HEK293 (cell line): Measurements from ENCODE around the gene ZNF514.

Experiments used
- CTCF ChIA-PET: fragments of 350-600 bp; formaldehyde crosslinking; extraction: SDS; loops from one replicate; lab custom pipeline; 2021; ENCODE audit warnings: antibody characterized with exemption; lab: Yijun Ruan, JAX
- POLR2A ChIA-PET: fragments of 300-600 bp; formaldehyde crosslinking; extraction: SDS; loops from one replicate; lab custom pipeline; 2020; ENCODE audit warnings: antibody characterized with exemption, inconsistent platforms; lab: Yijun Ruan, JAX
- H3K27ac ChIP-seq: fragments of 200-500 bp; sonication (Bioruptor generic); 2 replicates; pipeline ENCODE4 v1.5.1; 2014; ENCODE audit warnings: low read depth, low read length, control low read depth, inconsistent platforms; ENCODE audit errors: extremely low read depth
- H3K36me3 ChIP-seq, 2 experiments: fragments of 200-500 bp in 1 of 2; sonication (Bioruptor generic) in 1 of 2; 1 replicate in 1 of 2; 2 replicates in 1 of 2; pipeline ENCODE4 v1.5.1; 2014 to 2017; ENCODE audit warnings: inconsistent platforms in 2 of 2, low read length in 2 of 2; ENCODE audit not compliant: control insufficient read depth in 2 of 2, insufficient read depth in 1 of 2
- H3K4me1 ChIP-seq: fragments of 200-500 bp; sonication (Bioruptor generic); 2 replicates; pipeline ENCODE4 v1.5.1; 2014; ENCODE audit warnings: mild to moderate bottlenecking, low read length, inconsistent platforms; ENCODE audit not compliant: control insufficient read depth, insufficient read depth
- H3K4me3 ChIP-seq: 2 replicates; pipeline ENCODE4 v1.5.1; 2011; ENCODE audit warnings: low read depth, mild to moderate bottlenecking, control low read depth, low read length, moderate library complexity
- H3K9me3 ChIP-seq: fragments of 200-500 bp; sonication (Bioruptor generic); 2 replicates; pipeline ENCODE4 v1.5.1; 2014; ENCODE audit warnings: low read depth, low read length, inconsistent platforms; ENCODE audit not compliant: control insufficient read depth, insufficient read depth
- GLI4 ChIP-seq: fragments of 450-650 bp; formaldehyde crosslinking; IDR thresholded peaks from 2 replicates; pipeline ENCODE4 v1.5.1; 2016; ENCODE audit warnings: missing biosample characterization, missing genetic modification characterization
- ZBTB1 ChIP-seq: fragments of 450-650 bp; formaldehyde crosslinking; IDR thresholded peaks from 2 replicates; pipeline ENCODE4 v1.5.1; 2016; ENCODE audit warnings: missing biosample characterization, missing genetic modification characterization
- ZBTB20 ChIP-seq: fragments of 450-650 bp; formaldehyde crosslinking; IDR thresholded peaks from 2 replicates; pipeline ENCODE4 v1.5.1; 2016; ENCODE audit warnings: missing biosample characterization, missing genetic modification characterization
- ZNF514 ChIP-seq: fragments of 450-650 bp; formaldehyde crosslinking; IDR thresholded peaks from 2 replicates; pipeline ENCODE4 v1.5.1; 2016; ENCODE audit warnings: missing biosample characterization, missing genetic modification characterization
- ZNF561 ChIP-seq: fragments of 450-650 bp; IDR thresholded peaks from 2 replicates; pipeline ENCODE4 v1.5.1; 2018; ENCODE audit warnings: missing biosample characterization, missing genetic modification characterization, borderline replicate concordance
- ZNF610 ChIP-seq: fragments of 450-650 bp; formaldehyde crosslinking; IDR thresholded peaks from 2 replicates; pipeline ENCODE4 v1.5.1; 2016; ENCODE audit warnings: missing biosample characterization, missing genetic modification characterization, borderline replicate concordance
- ZNF621 ChIP-seq: fragments of 450-650 bp; formaldehyde crosslinking; IDR thresholded peaks from 2 replicates; pipeline ENCODE4 v1.5.1; 2017; ENCODE audit warnings: missing biosample characterization, missing genetic modification characterization
- ZNF654 ChIP-seq: fragments of 450-650 bp; formaldehyde crosslinking; IDR thresholded peaks from 2 replicates; pipeline ENCODE4 v1.5.1; 2016; ENCODE audit warnings: low read depth, missing biosample characterization, missing genetic modification characterization
- ZNF692 ChIP-seq: fragments of 450-650 bp; formaldehyde crosslinking; IDR thresholded peaks from 2 replicates; pipeline ENCODE4 v1.5.1; 2016; ENCODE audit warnings: missing biosample characterization, missing genetic modification characterization
- ZNF701 ChIP-seq: fragments of 450-650 bp; formaldehyde crosslinking; IDR thresholded peaks from 2 replicates; pipeline ENCODE4 v1.5.1; 2016; ENCODE audit warnings: missing biosample characterization, missing genetic modification characterization
- ZNF837 ChIP-seq: fragments of 450-650 bp; formaldehyde crosslinking; IDR thresholded peaks from 2 replicates; pipeline ENCODE4 v1.5.1; 2016; ENCODE audit warnings: missing biosample characterization, missing genetic modification characterization
- ZSCAN16 ChIP-seq: fragments of 450-650 bp; formaldehyde crosslinking; IDR thresholded peaks from 2 replicates; pipeline ENCODE4 v1.5.1; 2016; ENCODE audit warnings: missing biosample characterization, missing genetic modification characterization
- TF ChIP-seq, protein P1 (sequence below): fragments of 450-650 bp; formaldehyde crosslinking; IDR thresholded peaks from 2 replicates; pipeline ENCODE4 v1.5.1; 2016; ENCODE audit warnings: missing biosample characterization, missing genetic modification characterization
- TF ChIP-seq, protein P2 (sequence below): fragments of 450-650 bp; formaldehyde crosslinking; IDR thresholded peaks from 2 replicates; pipeline ENCODE4 v1.5.1; 2016; ENCODE audit warnings: missing biosample characterization, missing genetic modification characterization
- TF ChIP-seq, protein P3 (sequence below): fragments of 450-650 bp; formaldehyde crosslinking; IDR thresholded peaks from 2 replicates; pipeline ENCODE4 v1.5.1; 2016; ENCODE audit warnings: missing biosample characterization, missing genetic modification characterization
- TF ChIP-seq, protein P4 (sequence below): fragments of 450-650 bp; formaldehyde crosslinking; IDR thresholded peaks from 2 replicates; pipeline ENCODE4 v1.5.1; 2017; ENCODE audit warnings: missing biosample characterization, missing genetic modification characterization

Gene ZNF514

GRCh38 chr2:95121407-95122196 is 38.0 kb downstream of the ZNF514 start, which contains the start of gene MRPS5 (continued):
- TF ChIP-seq, protein P1, sequence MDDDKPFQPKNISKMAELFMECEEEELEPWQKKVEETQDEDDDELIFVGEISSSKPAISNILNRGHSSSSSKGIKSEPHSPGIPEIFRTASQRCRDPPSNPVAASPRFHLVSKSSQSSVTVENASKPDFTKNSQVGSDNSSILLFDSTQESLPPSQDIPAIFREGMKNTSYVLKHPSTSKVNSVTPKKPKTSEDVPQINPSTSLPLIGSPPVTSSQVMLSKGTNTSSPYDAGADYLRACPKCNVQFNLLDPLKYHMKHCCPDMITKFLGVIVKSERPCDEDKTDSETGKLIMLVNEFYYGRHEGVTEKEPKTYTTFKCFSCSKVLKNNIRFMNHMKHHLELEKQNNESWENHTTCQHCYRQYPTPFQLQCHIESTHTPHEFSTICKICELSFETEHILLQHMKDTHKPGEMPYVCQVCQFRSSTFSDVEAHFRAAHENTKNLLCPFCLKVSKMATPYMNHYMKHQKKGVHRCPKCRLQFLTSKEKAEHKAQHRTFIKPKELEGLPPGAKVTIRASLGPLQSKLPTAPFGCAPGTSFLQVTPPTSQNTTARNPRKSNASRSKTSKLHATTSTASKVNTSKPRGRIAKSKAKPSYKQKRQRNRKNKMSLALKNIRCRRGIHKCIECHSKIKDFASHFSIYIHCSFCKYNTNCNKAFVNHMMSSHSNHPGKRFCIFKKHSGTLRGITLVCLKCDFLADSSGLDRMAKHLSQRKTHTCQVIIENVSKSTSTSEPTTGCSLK (tag by site-specific recombination): no peak
- peak; percentile 43; the same call in 1 of the 2 replicates for TF ChIP-seq ZNF561 (tag by site-specific recombination)

GRCh38 chr2:95121093-95121406 is 38.6 kb downstream of the ZNF514 start:
- POLR2A ChIA-PET: interaction anchor here (0.6 to 2.1 kb wide), 7 partner anchors 13 to 62 kb away, joined by 3 to 9 read pairs (median 4); partner anchors contain the start of gene ZNF2
- Histone ChIP-seq H3K4me1 (no peaks in the 10 kb centered on the region; the same call in 1 of the 2 replicates), H3K4me3 (peak overlapping the region; percentile 98), H3K27ac (no peak overlapping the region), H3K9me3 (no peaks in the 10 kb centered on the region), H3K36me3 (peaks cover 6 to 19% of the 10 kb centered on the region in 2 experiments)
- CTCF ChIA-PET: interaction anchor here (0.9 to 2.7 kb wide), 4 partner anchors 16 to 165 kb away, joined by 3 to 8 read pairs (median 5); no protein-coding TSS in a partner anchor
- no peak for TF ChIP-seq ZBTB1
- TF ChIP-seq, protein P2, sequence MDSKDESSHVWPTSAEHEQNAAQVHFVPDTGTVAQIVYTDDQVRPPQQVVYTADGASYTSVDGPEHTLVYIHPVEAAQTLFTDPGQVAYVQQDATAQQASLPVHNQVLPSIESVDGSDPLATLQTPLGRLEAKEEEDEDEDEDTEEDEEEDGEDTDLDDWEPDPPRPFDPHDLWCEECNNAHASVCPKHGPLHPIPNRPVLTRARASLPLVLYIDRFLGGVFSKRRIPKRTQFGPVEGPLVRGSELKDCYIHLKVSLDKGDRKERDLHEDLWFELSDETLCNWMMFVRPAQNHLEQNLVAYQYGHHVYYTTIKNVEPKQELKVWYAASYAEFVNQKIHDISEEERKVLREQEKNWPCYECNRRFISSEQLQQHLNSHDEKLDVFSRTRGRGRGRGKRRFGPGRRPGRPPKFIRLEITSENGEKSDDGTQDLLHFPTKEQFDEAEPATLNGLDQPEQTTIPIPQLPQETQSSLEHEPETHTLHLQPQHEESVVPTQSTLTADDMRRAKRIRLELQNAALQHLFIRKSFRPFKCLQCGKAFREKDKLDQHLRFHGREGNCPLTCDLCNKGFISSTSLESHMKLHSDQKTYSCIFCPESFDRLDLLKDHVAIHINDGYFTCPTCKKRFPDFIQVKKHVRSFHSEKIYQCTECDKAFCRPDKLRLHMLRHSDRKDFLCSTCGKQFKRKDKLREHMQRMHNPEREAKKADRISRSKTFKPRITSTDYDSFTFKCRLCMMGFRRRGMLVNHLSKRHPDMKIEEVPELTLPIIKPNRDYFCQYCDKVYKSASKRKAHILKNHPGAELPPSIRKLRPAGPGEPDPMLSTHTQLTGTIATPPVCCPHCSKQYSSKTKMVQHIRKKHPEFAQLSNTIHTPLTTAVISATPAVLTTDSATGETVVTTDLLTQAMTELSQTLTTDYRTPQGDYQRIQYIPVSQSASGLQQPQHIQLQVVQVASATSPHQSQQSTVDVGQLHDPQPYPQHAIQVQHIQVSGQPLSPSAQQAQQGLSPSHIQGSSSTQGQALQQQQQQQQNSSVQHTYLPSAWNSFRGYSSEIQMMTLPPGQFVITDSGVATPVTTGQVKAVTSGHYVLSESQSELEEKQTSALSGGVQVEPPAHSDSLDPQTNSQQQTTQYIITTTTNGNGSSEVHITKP (tag by site-specific recombination): peak; percentile 63

- H3K4me3 ChIP-seq: no peak overlapping the region
- no peaks in the 10 kb centered on the region for H3K9me3 ChIP-seq
- no peak overlapping the region for H3K27ac ChIP-seq
- POLR2A ChIA-PET: no interaction called here
- H3K36me3 ChIP-seq: peaks cover 43 to 58% of the 10 kb centered on the region in 2 experiments
- TF ChIP-seq ZNF654 (tag by site-specific recombination) (peak; percentile 50), GLI4 (tag by site-specific recombination) (no peak)
- H3K4me1 ChIP-seq: no peaks in the 10 kb centered on the region; the same call in 1 of the 2 replicates
- CTCF ChIA-PET: interaction anchor here (0.6 to 4.3 kb wide), 26 partner anchors 9 to 243 kb away, joined by 3 to 26 read pairs (median 4); partner anchors contain the start of gene ZNF2
Observed at GRCh38 chr2:95115418-95115817, 44.2 kb downstream of the ZNF514 start.

DNA sequence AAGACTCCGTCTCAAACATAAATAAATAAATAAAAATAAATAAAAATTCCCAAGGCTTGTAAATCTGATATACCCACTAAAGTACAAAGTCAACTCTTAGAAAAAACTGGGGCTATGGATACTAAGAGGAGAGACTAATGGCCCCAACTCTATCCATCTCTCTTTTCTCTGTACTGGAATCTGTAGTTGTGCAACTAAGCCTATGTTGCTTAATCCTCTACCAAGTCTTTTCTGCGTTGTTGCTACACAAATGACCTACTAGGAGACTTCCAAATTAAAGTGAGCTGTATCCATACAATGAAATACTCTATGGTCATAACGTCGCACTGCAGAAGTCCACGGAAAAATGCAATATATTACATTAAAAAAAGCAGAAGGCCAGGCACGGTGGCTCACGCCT is 46.2 kb downstream of the ZNF514 start:
- POLR2A ChIA-PET: no interaction called here
- no peak overlapping the region for H3K4me3 ChIP-seq
- H3K27ac ChIP-seq: no peak overlapping the region
- H3K36me3 ChIP-seq: peaks cover 49 to 75% of the 10 kb centered on the region in 2 experiments
- CTCF ChIA-PET: interaction anchor here (0.6 to 4.3 kb wide), 2 partner anchors 35 to 90 kb away, joined by 4 to 26 read pairs; no protein-coding TSS in a partner anchor
- H3K9me3 ChIP-seq: no peaks in the 10 kb centered on the region
- no peaks in the 10 kb centered on the region for H3K4me1 ChIP-seq
- TF ChIP-seq, protein P3, sequence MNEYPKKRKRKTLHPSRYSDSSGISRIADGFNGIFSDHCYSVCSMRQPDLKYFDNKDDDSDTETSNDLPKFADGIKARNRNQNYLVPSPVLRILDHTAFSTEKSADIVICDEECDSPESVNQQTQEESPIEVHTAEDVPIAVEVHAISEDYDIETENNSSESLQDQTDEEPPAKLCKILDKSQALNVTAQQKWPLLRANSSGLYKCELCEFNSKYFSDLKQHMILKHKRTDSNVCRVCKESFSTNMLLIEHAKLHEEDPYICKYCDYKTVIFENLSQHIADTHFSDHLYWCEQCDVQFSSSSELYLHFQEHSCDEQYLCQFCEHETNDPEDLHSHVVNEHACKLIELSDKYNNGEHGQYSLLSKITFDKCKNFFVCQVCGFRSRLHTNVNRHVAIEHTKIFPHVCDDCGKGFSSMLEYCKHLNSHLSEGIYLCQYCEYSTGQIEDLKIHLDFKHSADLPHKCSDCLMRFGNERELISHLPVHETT (tag by site-specific recombination): no peak
- TF ChIP-seq ZNF621 (tag by site-specific recombination) (no peak), ZNF561 (tag by site-specific recombination) (no peak), ZNF514 (tag by site-specific recombination) (no peak), ZNF654 (tag by site-specific recombination) (no peak), ZNF701 (tag by site-specific recombination) (no peak), ZNF692 (tag by site-specific recombination) (no peak), ZNF837 (no peak), ZSCAN16 (tag by site-specific recombination) (no peak), ZNF610 (no peak), ZBTB20 (tag by site-specific recombination) (no peak)
- TF ChIP-seq, protein P4, sequence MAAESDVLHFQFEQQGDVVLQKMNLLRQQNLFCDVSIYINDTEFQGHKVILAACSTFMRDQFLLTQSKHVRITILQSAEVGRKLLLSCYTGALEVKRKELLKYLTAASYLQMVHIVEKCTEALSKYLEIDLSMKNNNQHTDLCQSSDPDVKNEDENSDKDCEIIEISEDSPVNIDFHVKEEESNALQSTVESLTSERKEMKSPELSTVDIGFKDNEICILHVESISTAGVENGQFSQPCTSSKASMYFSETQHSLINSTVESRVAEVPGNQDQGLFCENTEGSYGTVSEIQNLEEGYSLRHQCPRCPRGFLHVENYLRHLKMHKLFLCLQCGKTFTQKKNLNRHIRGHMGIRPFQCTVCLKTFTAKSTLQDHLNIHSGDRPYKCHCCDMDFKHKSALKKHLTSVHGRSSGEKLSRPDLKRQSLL: no peak
